Measurements from ENCODE around the gene PRSS53.

DNA sequence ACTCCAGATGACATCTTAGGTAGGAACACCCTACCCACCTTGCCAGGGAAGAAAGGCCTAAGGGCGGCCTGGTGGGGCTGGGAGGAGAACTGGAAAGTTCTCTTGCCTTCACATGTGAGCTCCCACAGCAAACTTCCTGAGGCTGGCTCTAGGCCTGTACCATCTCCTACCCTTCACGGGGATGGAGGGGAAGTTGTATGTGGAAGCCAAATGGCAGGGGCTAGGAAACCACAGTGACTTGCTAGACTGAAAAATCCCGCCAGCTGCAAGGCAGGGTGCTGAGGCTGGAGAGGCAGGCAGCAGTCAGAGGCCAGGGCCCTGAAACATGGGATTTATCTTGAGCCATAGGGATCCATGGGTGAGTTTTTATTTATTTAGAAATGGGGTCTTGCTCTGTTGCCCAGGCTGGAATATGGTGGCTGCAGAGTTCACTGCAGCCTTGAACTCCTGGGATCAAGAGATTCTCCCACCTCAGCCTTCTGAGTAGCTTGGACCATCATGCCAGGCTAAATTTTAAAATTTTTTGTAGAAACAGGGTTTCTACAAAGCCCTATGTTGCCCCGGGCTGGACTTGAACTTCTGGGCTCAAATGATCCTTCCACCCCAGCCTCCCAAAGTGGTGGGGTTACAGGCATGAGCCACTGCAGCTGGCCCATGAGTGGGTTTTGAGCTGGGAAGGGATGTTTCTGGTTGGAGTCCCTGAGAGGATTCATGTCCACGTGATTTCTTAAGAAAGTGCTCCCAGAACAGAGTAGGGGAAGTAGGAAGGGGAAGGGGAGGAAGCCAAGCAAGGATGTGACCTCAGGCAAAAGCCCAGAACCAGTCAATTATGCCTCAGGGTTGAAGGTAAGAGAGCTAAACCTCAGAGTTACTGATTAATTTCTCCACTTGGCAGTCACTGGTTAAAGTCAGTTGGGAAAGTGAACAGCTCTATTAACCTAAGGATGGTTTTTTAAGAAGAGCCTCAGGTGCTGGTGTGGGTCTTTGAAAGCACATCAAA, 24.7 kb upstream of the PRSS53 start:
- TF ChIP-seq, protein P1, sequence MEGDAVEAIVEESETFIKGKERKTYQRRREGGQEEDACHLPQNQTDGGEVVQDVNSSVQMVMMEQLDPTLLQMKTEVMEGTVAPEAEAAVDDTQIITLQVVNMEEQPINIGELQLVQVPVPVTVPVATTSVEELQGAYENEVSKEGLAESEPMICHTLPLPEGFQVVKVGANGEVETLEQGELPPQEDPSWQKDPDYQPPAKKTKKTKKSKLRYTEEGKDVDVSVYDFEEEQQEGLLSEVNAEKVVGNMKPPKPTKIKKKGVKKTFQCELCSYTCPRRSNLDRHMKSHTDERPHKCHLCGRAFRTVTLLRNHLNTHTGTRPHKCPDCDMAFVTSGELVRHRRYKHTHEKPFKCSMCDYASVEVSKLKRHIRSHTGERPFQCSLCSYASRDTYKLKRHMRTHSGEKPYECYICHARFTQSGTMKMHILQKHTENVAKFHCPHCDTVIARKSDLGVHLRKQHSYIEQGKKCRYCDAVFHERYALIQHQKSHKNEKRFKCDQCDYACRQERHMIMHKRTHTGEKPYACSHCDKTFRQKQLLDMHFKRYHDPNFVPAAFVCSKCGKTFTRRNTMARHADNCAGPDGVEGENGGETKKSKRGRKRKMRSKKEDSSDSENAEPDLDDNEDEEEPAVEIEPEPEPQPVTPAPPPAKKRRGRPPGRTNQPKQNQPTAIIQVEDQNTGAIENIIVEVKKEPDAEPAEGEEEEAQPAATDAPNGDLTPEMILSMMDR (IDR thresholded peaks at IDR 0.05) = no peak
- TF ChIP-seq POLR2AphosphoS5 (IDR thresholded peaks at IDR 0.05) = no peak
- TF ChIP-seq POLR2A (IDR thresholded peaks at IDR 0.05) = no peak
- TF ChIP-seq EP300 (IDR thresholded peaks at IDR 0.05) = no peak

Measured in gastroesophageal sphincter (tissue), 3 donors.